Ishikawa (cell line): ENCODE results near the gene ANKRD12.

Experiments
- CEBPB ChIP-seq: IDR thresholded peaks from 2 replicates; pipeline ENCODE4 v1.6.1; 2012
- CREB1 ChIP-seq: IDR thresholded peaks from 2 replicates; pipeline ENCODE4 v1.6.1; 2012; ENCODE audit warnings: low read depth
- EGR1 ChIP-seq: IDR thresholded peaks from 2 replicates; pipeline ENCODE4 v1.6.1; 2012
- EP300 ChIP-seq: IDR thresholded peaks from 2 replicates; pipeline ENCODE4 v1.6.1; 2012; ENCODE audit warnings: borderline replicate concordance
- FOXM1 ChIP-seq: IDR thresholded peaks from 2 replicates; pipeline ENCODE4 v1.6.1; 2012; ENCODE audit warnings: low read depth, borderline replicate concordance
- NFIC ChIP-seq: IDR thresholded peaks from 2 replicates; pipeline ENCODE4 v1.6.1; 2012
- RAD21 ChIP-seq: IDR thresholded peaks from 2 replicates; pipeline ENCODE4 v1.6.1; 2012; ENCODE audit warnings: low read depth
- TAF1 ChIP-seq: IDR thresholded peaks from 2 replicates; pipeline ENCODE4 v1.6.1; 2012; ENCODE audit warnings: low read depth, mild to moderate bottlenecking
- TCF12 ChIP-seq: IDR thresholded peaks from 2 replicates; pipeline ENCODE4 v1.6.1; 2012; ENCODE audit warnings: low read depth
- TEAD4 ChIP-seq: IDR thresholded peaks from 2 replicates; pipeline ENCODE4 v1.6.1; 2012
- YY1 ChIP-seq: IDR thresholded peaks from 2 replicates; pipeline ENCODE4 v1.6.1; 2012; ENCODE audit warnings: low read depth
- ZBTB7A ChIP-seq: IDR thresholded peaks from 2 replicates; pipeline ENCODE4 v1.6.1; 2012; ENCODE audit warnings: low read depth
- TF ChIP-seq, protein P1 (sequence below): IDR thresholded peaks from 2 replicates; pipeline ENCODE4 v1.6.1; 2012; ENCODE audit warnings: low read depth, mild to moderate bottlenecking
- TF ChIP-seq, protein P2 (sequence below): IDR thresholded peaks from 2 replicates; pipeline ENCODE4 v1.6.1; 2012
- TF ChIP-seq, protein P3 (sequence below): IDR thresholded peaks from 2 replicates; pipeline ENCODE4 v1.6.1; 2012

Gene ANKRD12

DNA sequence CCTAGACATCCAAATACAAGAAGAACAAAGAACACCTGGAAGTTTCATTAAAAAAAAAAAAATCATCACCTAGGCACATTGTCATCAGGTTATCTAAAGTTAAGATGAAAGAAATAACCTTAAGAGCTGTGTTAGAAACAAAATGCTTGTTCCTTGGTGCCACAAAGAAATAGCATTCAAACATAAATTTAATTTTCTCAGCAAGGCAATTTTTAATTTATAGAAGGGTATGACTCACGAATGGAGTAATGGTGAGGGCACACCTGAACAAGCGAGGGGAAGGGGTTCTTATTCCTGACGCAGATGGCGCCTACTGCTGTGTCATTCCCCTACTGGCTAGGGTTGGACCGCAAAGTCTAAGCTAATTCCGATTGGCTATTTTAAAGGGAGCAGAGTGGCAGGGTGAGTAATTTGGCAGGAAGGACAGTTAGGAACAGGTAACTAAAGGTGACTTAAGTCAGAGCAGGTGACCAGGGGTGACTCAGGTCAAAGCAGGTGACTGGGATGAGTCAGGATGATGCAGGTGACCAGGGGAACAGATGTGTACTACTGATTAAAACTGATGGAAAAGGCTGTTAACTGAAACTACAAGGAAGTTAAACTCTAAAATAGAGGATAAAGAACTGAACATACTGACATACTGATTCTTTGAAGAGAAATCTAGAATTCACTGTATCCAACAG lies 167.9 kb downstream of the ANKRD12 start:
- TF ChIP-seq EP300, result no peak

DNA sequence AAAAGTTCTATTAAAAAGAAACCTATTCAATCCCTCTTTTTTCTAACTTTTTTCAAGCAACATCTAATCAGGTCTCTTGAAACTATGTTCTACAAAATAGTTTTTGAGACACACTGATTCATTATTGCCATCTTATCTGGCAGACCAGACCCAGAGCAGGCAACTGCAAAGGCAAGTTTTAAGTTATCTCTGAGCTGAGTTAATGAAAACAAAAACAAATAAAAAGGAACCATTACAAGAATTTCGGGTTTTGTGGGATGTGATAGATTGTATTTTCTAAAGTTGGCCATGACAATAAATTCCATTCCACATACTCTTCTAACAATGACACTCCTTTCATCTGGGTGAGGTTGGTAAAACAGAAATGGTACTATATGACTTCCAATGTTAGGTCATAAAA lies 182.8 kb downstream of the ANKRD12 start:
- TF ChIP-seq TCF12 (no peak), NFIC (no peak), ZBTB7A (no peak), EP300 (no peak), TAF1 (no peak)

DNA sequence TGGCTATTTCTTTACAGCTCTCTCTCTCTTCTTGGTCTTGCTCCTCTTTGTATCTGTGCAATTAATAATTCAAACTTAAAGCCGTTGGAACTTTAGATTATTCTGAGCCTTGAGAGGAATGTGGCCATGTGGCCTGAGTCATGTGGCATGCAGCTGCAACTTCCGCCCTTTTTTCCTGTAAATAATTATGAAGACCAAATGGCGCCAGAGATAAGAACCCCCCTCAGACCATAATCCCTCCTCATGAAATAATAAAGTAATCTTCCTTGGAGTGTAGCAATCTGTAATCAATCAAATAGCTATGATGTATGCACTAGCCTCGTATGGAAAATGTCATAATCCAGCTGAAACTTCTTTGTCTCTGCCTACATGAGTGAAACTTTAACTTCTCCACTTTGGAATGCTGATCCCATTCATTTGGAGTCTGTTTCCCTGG lies 184.5 kb downstream of the ANKRD12 start:
- TF ChIP-seq YY1 (no peak), EP300 (no peak), CEBPB (no peak)
- TF ChIP-seq, protein P1, sequence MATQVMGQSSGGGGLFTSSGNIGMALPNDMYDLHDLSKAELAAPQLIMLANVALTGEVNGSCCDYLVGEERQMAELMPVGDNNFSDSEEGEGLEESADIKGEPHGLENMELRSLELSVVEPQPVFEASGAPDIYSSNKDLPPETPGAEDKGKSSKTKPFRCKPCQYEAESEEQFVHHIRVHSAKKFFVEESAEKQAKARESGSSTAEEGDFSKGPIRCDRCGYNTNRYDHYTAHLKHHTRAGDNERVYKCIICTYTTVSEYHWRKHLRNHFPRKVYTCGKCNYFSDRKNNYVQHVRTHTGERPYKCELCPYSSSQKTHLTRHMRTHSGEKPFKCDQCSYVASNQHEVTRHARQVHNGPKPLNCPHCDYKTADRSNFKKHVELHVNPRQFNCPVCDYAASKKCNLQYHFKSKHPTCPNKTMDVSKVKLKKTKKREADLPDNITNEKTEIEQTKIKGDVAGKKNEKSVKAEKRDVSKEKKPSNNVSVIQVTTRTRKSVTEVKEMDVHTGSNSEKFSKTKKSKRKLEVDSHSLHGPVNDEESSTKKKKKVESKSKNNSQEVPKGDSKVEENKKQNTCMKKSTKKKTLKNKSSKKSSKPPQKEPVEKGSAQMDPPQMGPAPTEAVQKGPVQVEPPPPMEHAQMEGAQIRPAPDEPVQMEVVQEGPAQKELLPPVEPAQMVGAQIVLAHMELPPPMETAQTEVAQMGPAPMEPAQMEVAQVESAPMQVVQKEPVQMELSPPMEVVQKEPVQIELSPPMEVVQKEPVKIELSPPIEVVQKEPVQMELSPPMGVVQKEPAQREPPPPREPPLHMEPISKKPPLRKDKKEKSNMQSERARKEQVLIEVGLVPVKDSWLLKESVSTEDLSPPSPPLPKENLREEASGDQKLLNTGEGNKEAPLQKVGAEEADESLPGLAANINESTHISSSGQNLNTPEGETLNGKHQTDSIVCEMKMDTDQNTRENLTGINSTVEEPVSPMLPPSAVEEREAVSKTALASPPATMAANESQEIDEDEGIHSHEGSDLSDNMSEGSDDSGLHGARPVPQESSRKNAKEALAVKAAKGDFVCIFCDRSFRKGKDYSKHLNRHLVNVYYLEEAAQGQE, result no peak

GRCh38 chr18:9321736-9322135 lies 185.2 kb downstream of the ANKRD12 start:
- no peak for TF ChIP-seq TAF1
- no peak for TF ChIP-seq TEAD4
- TF ChIP-seq ZBTB7A, result no peak
- TF ChIP-seq, protein P2, sequence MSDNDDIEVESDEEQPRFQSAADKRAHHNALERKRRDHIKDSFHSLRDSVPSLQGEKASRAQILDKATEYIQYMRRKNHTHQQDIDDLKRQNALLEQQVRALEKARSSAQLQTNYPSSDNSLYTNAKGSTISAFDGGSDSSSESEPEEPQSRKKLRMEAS, result no peak
- TF ChIP-seq, protein P3, sequence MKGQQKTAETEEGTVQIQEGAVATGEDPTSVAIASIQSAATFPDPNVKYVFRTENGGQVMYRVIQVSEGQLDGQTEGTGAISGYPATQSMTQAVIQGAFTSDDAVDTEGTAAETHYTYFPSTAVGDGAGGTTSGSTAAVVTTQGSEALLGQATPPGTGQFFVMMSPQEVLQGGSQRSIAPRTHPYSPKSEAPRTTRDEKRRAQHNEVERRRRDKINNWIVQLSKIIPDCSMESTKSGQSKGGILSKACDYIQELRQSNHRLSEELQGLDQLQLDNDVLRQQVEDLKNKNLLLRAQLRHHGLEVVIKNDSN, result no peak
- no peak for TF ChIP-seq CEBPB
- TF ChIP-seq EP300, result no peak
- no peak for TF ChIP-seq NFIC
- TF ChIP-seq RAD21, result no peak
- no peak for TF ChIP-seq TCF12
- TF ChIP-seq CREB1, result no peak
- TF ChIP-seq YY1, result no peak
- TF ChIP-seq EGR1, result no peak
- TF ChIP-seq FOXM1, result no peak

GRCh38 chr18:9322744-9323143 lies 186.2 kb downstream of the ANKRD12 start:
- TF ChIP-seq, protein P2, result no peak
- TF ChIP-seq TAF1, result no peak
- TF ChIP-seq, protein P1, result no peak
- TF ChIP-seq ZBTB7A, result no peak
- TF ChIP-seq RAD21, result no peak
- no peak for TF ChIP-seq TCF12
- no peak for TF ChIP-seq CEBPB
- TF ChIP-seq EGR1, result no peak
- TF ChIP-seq CREB1, result no peak
- TF ChIP-seq, protein P3, result no peak
- no peak for TF ChIP-seq TEAD4
- no peak for TF ChIP-seq YY1
- no peak for TF ChIP-seq EP300
- no peak for TF ChIP-seq NFIC
- TF ChIP-seq FOXM1, result no peak

DNA sequence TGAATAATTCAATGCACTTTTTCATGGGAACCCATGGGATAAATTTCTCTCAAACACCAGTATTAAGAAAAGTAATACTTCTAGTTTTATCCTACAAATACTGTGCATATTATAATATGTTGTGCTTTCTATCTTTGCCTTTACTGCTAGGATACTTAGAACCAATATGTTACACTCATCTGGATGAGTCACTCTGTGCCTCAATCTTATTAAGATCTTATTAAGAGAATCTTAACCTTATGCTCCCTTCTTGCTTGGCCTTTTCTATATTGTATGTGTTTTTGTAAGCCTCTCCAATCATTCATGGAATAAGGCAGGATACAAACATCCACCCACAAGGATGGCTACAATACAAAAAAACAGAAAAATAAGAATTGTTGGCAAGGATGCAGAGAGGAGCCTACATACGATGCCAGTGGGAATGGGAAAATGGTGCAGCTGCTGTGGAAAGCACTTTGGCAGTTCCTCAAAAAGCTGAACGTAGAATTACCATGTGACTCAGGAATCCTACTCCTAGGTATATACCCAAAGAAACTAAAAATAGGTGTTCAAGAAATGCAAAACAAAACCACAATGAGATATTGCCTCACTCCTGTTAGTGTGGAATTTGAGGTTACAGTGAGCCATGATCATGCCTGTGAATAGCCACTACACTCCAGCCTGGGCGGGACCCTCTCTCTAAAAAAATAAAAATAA lies 187.3 kb downstream of the ANKRD12 start:
- TF ChIP-seq FOXM1 (no peak), YY1 (no peak), ZBTB7A (no peak), RAD21 (no peak), EGR1 (no peak), NFIC (no peak), CEBPB (no peak), CREB1 (no peak), TCF12 (no peak)
- TF ChIP-seq, protein P1, result no peak
